Measurements from ENCODE around the gene RAB37.

DNA sequence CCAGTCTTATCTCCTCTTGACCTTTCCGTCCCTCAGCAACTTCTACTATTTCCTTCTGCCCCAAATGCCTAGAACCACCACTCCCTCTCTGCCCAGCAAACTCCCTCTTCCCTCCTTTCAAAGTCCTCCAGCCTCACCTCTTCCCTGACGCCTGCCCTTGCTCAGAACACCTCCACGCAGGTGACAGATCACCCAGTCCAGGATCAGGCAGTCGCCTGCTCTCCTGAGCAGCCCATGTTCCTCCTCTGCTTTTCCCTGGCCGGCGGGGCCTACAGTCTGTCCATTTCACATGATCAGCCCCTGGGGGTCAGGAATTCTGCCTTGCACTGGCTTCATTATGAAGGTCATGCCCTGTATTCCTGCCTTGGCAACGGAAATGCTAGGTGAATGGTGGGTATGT, 24.8 kb upstream of the RAB37 start:
- TF ChIP-seq EZH2 (IDR thresholded peaks at IDR 0.05; ENCODE audit: low read depth, low read length, severe bottlenecking): no peak
- TF ChIP-seq MAFK (IDR thresholded peaks at IDR 0.05; ENCODE audit: low read depth, low read length): no peak
- TF ChIP-seq, protein P1, sequence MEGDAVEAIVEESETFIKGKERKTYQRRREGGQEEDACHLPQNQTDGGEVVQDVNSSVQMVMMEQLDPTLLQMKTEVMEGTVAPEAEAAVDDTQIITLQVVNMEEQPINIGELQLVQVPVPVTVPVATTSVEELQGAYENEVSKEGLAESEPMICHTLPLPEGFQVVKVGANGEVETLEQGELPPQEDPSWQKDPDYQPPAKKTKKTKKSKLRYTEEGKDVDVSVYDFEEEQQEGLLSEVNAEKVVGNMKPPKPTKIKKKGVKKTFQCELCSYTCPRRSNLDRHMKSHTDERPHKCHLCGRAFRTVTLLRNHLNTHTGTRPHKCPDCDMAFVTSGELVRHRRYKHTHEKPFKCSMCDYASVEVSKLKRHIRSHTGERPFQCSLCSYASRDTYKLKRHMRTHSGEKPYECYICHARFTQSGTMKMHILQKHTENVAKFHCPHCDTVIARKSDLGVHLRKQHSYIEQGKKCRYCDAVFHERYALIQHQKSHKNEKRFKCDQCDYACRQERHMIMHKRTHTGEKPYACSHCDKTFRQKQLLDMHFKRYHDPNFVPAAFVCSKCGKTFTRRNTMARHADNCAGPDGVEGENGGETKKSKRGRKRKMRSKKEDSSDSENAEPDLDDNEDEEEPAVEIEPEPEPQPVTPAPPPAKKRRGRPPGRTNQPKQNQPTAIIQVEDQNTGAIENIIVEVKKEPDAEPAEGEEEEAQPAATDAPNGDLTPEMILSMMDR (IDR thresholded peaks at IDR 0.05; ENCODE audit: control extremely low read depth in 1 of 3, insufficient read depth in 1 of 3, low read depth in 1 of 3, low read length in 3 of 3): no peak

All from H1 (cell line).